ENCODE data around the gene METTL16.

DNA sequence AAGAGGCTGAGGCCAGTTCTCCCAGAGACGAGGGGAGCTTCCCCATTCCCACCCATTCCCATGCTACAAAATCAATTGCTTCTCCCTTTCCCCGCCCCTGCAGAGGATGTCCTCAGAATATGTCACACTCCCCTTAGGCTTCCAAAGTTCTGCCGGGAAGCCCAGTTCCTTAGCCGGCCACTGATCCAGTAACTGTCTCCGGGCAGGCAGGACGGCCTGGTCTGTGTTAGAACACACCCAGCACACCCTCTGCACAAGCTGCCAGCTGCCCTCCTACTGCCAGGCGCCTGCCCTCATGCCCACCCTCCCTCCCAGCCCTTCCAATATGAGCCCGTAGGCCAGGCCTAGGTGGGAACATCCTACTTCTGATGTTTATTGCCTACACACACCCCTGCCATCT is 143.3 kb downstream of the METTL16 start:
- TF ChIP-seq, protein P1, sequence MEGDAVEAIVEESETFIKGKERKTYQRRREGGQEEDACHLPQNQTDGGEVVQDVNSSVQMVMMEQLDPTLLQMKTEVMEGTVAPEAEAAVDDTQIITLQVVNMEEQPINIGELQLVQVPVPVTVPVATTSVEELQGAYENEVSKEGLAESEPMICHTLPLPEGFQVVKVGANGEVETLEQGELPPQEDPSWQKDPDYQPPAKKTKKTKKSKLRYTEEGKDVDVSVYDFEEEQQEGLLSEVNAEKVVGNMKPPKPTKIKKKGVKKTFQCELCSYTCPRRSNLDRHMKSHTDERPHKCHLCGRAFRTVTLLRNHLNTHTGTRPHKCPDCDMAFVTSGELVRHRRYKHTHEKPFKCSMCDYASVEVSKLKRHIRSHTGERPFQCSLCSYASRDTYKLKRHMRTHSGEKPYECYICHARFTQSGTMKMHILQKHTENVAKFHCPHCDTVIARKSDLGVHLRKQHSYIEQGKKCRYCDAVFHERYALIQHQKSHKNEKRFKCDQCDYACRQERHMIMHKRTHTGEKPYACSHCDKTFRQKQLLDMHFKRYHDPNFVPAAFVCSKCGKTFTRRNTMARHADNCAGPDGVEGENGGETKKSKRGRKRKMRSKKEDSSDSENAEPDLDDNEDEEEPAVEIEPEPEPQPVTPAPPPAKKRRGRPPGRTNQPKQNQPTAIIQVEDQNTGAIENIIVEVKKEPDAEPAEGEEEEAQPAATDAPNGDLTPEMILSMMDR (IDR thresholded peaks at IDR 0.05): no peak
- TF ChIP-seq ZNF317 (CRISPR knock-in tag; IDR thresholded peaks at IDR 0.05; ENCODE audit: borderline replicate concordance, low read depth): no peak
- no peak for TF ChIP-seq USF2 (CRISPR knock-in tag; IDR thresholded peaks at IDR 0.05)
- no peak for TF ChIP-seq NR1H2 (CRISPR knock-in tag; IDR thresholded peaks at IDR 0.05)
- TF ChIP-seq, protein P2, sequence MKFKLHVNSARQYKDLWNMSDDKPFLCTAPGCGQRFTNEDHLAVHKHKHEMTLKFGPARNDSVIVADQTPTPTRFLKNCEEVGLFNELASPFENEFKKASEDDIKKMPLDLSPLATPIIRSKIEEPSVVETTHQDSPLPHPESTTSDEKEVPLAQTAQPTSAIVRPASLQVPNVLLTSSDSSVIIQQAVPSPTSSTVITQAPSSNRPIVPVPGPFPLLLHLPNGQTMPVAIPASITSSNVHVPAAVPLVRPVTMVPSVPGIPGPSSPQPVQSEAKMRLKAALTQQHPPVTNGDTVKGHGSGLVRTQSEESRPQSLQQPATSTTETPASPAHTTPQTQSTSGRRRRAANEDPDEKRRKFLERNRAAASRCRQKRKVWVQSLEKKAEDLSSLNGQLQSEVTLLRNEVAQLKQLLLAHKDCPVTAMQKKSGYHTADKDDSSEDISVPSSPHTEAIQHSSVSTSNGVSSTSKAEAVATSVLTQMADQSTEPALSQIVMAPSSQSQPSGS (CRISPR knock-in tag; IDR thresholded peaks at IDR 0.05; ENCODE audit: borderline replicate concordance, low read depth): no peak
- TF ChIP-seq ZNF423 (CRISPR knock-in tag; IDR thresholded peaks at IDR 0.05): no peak
- TF ChIP-seq ESRRA (CRISPR knock-in tag; IDR thresholded peaks at IDR 0.05; ENCODE audit: borderline replicate concordance): no peak
- no peak for TF ChIP-seq ZNF138 (CRISPR knock-in tag; conservative IDR thresholded peaks at IDR 0.05)
